ENCODE measurements around the gene NCK2. TPM values are rescaled to one million over a fixed set of nuclear protein-coding genes. Genes with fewer than 3 reads are reported as not detected.

The NCK2 gene
- total RNA-seq, 4 donors from 2014 or later = 59.8 to 130 (median 96.2) TPM

DNA sequence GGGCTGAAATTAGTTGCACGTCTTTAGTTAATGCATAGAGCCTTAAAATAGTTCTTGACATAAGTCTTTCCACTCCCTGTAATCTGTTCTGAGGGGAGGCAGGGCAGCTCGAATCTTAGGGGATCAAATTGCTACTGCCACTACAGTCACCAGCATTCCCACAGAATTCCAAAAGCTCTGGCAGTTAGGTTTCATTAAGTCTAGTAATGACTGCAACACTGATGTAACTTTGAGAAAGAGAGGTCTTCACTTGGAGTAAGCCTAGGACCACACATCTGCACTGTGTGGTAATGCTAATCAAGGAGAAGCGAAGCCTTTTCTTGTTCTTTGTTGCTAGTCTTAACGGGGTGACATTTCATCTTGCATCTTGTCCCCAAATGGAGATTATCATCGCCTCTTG is 19.3 kb upstream of the NCK2 start:
- H3K4me3 ChIP-seq = no peak overlapping the region
- no peaks in the 10 kb centered on the region for H3K36me3 ChIP-seq
- peaks cover 0 to 16% (median 3%) of the 10 kb centered on the region in 4 donors for H3K9me3 ChIP-seq
- no peaks in the 10 kb centered on the region for H3K4me1 ChIP-seq
- intact Hi-C loops (cut with DNase I) = no loop called here
- TF ChIP-seq, protein P1, sequence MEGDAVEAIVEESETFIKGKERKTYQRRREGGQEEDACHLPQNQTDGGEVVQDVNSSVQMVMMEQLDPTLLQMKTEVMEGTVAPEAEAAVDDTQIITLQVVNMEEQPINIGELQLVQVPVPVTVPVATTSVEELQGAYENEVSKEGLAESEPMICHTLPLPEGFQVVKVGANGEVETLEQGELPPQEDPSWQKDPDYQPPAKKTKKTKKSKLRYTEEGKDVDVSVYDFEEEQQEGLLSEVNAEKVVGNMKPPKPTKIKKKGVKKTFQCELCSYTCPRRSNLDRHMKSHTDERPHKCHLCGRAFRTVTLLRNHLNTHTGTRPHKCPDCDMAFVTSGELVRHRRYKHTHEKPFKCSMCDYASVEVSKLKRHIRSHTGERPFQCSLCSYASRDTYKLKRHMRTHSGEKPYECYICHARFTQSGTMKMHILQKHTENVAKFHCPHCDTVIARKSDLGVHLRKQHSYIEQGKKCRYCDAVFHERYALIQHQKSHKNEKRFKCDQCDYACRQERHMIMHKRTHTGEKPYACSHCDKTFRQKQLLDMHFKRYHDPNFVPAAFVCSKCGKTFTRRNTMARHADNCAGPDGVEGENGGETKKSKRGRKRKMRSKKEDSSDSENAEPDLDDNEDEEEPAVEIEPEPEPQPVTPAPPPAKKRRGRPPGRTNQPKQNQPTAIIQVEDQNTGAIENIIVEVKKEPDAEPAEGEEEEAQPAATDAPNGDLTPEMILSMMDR (IDR thresholded peaks at IDR 0.05) = no peak
- TF ChIP-seq POLR2AphosphoS5 (IDR thresholded peaks at IDR 0.05) (no peak), EP300 (IDR thresholded peaks at IDR 0.05) (no peak), POLR2A (IDR thresholded peaks at IDR 0.05; ENCODE audit: low read depth) (no peak)
- H3K27me3 ChIP-seq = no peaks in the 10 kb centered on the region
- DNase-seq (ENCODE audit: extremely low spot score) = peak; percentile 57
- WGBS = 72% methylated on average over 5 of the region's 5 CpGs
- no peak overlapping the region for H3K27ac ChIP-seq (replicated peaks in 1 of 4)

DNA sequence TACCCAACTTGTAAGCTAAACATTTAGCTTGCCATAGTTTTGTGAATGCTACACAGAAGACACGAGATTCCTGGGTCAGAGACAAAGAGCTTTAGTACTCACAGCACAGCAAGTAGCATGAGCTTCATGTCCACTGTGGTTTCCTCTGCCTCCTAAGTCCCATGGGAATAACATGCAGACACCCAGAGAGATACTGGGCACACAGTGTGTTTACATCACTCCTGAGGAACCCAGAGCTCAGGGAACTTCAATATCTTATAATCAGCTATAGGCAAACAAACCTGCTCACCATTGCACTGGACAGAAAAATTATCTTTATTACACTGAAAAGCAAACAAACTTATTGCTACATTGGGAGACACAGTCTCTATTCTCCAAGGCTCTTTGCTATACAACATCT is 14.5 kb upstream of the NCK2 start:
- H3K4me3 ChIP-seq = no peak overlapping the region
- intact Hi-C loops (cut with DNase I) = no loop called here
- no peak overlapping the region for H3K27ac ChIP-seq (replicated peaks in 1 of 4)
- H3K4me1 ChIP-seq = peaks cover 0 to 16% (median 2%) of the 10 kb centered on the region in 4 donors
- 80% methylated on average over 1 of the region's 1 CpG for WGBS
- no peaks in the 10 kb centered on the region for H3K36me3 ChIP-seq
- no peak for DNase-seq (ENCODE audit: extremely low spot score)
- no peaks in the 10 kb centered on the region for H3K27me3 ChIP-seq
- TF ChIP-seq POLR2A (IDR thresholded peaks at IDR 0.05; ENCODE audit: low read depth) = no peak
- TF ChIP-seq, protein P1 (IDR thresholded peaks at IDR 0.05) = no peak
- no peak for TF ChIP-seq EP300 (IDR thresholded peaks at IDR 0.05)
- H3K9me3 ChIP-seq = peaks cover 0 to 16% (median 3%) of the 10 kb centered on the region in 4 donors

DNA sequence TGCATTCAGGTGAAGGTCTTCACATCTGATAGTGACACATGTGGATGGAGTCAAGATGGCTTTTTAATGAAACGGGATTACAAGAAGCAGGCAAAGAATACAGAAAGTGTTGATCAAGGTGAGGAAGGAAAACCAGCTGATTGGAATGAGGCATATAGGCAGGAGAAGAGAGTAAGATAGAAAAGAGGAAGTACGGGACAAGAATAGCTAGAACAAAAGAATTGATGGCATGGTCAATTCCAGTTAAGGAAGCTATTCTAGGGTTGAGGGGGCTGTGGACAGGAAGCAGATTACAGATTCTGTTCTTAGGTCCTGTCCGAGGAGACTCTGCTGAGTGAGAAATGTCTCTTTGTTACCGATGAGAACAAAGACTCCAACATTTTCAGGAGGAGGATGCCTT is 13.2 kb upstream of the NCK2 start:
- Histone ChIP-seq H3K4me3 (no peak overlapping the region), H3K4me1 (peaks cover 0 to 16% (median 2%) of the 10 kb centered on the region in 4 donors), H3K27me3 (no peaks in the 10 kb centered on the region), H3K9me3 (peaks cover 0 to 16% (median 3%) of the 10 kb centered on the region in 4 donors), H3K27ac (replicated peaks in 1 of 4) (no peak overlapping the region), H3K36me3 (no peaks in the 10 kb centered on the region)
- intact Hi-C loops (cut with DNase I) = no loop called here
- TF ChIP-seq, protein P1 (IDR thresholded peaks at IDR 0.05) = no peak
- TF ChIP-seq POLR2AphosphoS5 (IDR thresholded peaks at IDR 0.05) = no peak
- no peak for TF ChIP-seq POLR2A (IDR thresholded peaks at IDR 0.05; ENCODE audit: low read depth)
- TF ChIP-seq EP300 (IDR thresholded peaks at IDR 0.05) = no peak
- WGBS = 66% methylated on average over 4 of the region's 4 CpGs
- DNase-seq (ENCODE audit: extremely low spot score) = no peak

DNA sequence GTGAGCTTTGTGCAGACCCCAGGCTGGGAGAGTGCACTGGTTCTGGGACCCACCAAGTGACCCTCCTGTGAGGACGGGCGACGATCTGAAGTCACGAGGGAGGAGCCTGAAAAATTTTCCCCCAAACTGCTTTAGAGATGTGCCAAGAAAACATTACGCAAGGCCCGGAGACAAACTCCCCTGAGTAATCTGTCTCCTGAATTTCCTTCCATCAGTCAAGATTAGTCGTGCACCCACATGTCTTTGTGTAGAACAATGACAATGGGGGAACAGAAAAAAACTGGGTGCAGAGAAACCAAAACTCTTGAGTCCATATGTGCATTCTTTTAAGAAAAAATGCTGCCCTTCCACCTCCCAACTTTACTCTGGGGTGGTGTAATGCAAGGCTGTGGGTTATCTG is 12.6 kb upstream of the NCK2 start:
- Histone ChIP-seq H3K36me3 (no peaks in the 10 kb centered on the region), H3K27me3 (no peaks in the 10 kb centered on the region), H3K4me3 (no peak overlapping the region), H3K9me3 (peaks cover 0 to 12% (median 2%) of the 10 kb centered on the region in 4 donors), H3K27ac (replicated peaks in 1 of 4) (no peak overlapping the region), H3K4me1 (peaks cover 0 to 16% (median 2%) of the 10 kb centered on the region in 4 donors)
- intact Hi-C loops (cut with DNase I) = no loop called here
- WGBS = 62% methylated on average over 7 of the region's 7 CpGs
- no peak for TF ChIP-seq EP300 (IDR thresholded peaks at IDR 0.05)
- no peak for TF ChIP-seq POLR2AphosphoS5 (IDR thresholded peaks at IDR 0.05)
- TF ChIP-seq POLR2A (IDR thresholded peaks at IDR 0.05; ENCODE audit: low read depth) = no peak
- TF ChIP-seq, protein P1 (IDR thresholded peaks at IDR 0.05) = no peak
- DNase-seq (ENCODE audit: extremely low spot score) = no peak

DNA sequence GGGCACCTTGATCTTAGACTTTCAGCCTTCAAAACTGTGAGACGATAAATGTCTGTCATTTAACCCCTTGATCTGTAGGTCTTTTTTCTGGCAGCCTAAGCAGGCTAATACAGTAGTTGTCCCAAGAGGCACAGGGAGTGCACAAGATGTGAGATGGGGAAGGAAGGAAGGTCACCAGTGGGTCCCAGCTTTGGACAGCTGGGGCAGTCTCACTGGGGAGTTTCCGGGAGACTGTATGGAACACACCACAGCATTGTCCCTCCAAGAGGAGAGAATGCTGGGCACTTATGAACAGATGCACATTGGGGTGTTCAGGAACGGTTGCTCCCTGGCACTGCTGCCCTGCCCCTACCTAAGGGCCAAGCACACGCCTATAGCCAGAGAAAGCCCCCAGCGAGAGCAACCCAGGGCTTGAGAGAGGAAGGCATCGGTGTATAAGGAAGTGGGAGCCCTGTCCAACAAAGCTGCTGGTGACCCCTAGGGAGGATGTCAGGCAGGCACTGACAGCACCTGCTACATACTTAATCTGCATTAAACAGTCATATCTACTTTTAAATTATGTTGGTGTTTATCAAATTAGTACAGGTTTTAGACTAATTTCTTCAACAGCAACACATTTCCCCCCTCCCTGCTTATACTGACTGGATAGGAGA is 11.6 kb upstream of the NCK2 start:
- Histone ChIP-seq H3K4me1 (peaks cover 0 to 16% (median 2%) of the 10 kb centered on the region in 4 donors), H3K4me3 (no peak overlapping the region), H3K36me3 (no peaks in the 10 kb centered on the region), H3K27ac (replicated peaks in 1 of 4) (no peak overlapping the region), H3K9me3 (peaks cover 0 to 5% (median 0%) of the 10 kb centered on the region in 4 donors), H3K27me3 (no peaks in the 10 kb centered on the region)
- DNase-seq (ENCODE audit: extremely low spot score) = no peak
- intact Hi-C loops (cut with DNase I) = no loop called here
- WGBS = 69% methylated on average over 6 of the region's 6 CpGs
- TF ChIP-seq POLR2A (IDR thresholded peaks at IDR 0.05; ENCODE audit: low read depth) (no peak), POLR2AphosphoS5 (IDR thresholded peaks at IDR 0.05) (no peak), EP300 (IDR thresholded peaks at IDR 0.05) (no peak)
- TF ChIP-seq, protein P1 (IDR thresholded peaks at IDR 0.05) = no peak
